HG03159 (cell line): ENCODE data around the gene ERCC6L.
"Not testable (repeated sequence)": the region's sequence is repeated elsewhere in the genome, so short reads cannot be mapped to it uniquely, and the experiment has no call there.

Experiments
- ATAC-seq: cut with Tn5 transposase; IDR thresholded peaks from one replicate; pipeline ENCODE4 v1.9.1; 2021; ENCODE audit warnings: mild to moderate bottlenecking, moderate library complexity; ENCODE audit not compliant: unreplicated experiment

Gene ERCC6L

GRCh38 chrX:72176981-72177380, 61.8 kb downstream of the ERCC6L start:
- ATAC-seq: no peak

- ATAC-seq: not testable (repeated sequence)
Observed at GRCh38 chrX:72176289-72176688, 62.5 kb downstream of the ERCC6L start.

- no peak for ATAC-seq
Observed at GRCh38 chrX:72169008-72169728, 69.7 kb downstream of the ERCC6L start.

- ATAC-seq: no peak
Observed at GRCh38 chrX:72165551-72165950, 73.3 kb downstream of the ERCC6L start.

- ATAC-seq: no peak
Observed at GRCh38 chrX:72159769-72160168, 79.1 kb downstream of the ERCC6L start.

GRCh38 chrX:72158773-72159172, 80.1 kb downstream of the ERCC6L start:
- ATAC-seq: no peak
